ENCODE measurements around the gene PSPN.
A peak's percentile ranks its signal among the peaks of the same experiment; 100 is the strongest.

The PSPN gene, protein sequence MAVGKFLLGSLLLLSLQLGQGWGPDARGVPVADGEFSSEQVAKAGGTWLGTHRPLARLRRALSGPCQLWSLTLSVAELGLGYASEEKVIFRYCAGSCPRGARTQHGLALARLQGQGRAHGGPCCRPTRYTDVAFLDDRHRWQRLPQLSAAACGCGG

DNA sequence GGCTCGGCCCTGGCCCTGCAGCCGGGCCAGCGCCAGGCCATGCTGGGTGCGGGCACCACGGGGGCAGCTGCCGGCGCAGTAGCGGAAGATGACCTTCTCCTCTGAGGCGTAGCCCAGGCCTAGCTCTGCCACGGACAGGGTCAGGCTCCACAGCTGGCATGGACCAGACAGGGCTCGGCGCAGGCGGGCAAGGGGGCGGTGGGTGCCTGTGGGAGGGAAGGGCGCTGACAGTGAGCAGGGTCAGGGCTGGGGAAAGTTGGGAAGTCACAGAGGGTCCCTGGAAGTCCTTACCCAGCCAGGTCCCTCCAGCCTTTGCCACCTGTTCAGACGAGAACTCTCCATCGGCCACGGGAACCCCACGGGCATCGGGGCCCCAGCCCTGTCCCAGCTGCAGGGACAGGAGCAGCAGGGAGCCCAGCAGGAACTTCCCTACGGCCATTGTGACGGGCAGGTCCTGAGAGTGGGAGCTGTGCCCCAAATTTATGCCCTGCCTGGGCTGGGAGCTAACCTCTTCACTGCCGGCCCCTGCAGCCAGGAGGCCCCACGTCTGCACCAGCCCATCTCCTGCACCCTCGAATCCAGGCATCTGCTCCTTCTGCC, at the start of gene PSPN:
Gene PSPN, minus strand, starts transcription at position 523 of the 600 bp plus-strand sequence. Its CDS starts 84 bp downstream, at position 439.
- DNase-seq (ENCODE audit: low read depth, low spot score), result no peak

DNA sequence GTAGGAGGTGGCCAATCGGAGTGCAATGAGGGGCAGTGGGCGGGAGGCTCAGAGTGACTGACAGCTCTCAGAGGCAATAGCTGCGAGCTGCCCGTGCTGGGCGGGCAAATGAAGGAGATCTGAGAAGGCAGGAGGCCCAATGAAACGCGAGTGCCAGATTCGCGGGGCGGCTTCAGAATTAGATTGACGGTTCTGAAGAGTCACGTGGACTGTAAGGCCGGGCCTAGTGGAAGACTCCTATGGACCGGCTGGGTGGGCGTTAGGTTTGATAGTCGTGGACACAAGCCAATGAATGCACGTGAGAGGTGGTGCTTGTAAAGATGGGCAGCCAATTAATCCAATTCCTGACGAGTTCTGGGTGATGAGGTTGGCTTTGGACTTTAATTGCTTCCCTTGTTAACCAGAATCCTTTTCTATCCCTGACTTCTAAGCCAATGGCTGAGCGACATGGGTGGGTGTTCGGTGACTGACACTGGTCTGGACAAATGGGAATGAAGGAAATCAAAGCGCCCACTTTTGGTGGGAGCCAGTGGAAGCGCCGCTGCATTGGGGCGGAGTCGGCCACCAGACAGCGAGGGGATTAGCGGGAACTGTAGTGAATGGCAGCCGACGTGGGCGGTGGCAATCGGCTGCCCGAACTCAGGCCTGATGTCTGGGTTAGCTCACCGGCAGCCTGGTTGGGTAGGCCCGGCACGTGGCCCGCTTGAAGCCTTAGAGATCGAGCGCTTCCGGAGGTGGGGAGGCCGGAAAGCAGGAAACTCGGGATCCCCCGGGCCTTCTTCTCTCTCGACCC, 49.4 kb upstream of the PSPN start:
- peak; percentile 100 for DNase-seq (ENCODE audit: low read depth, low spot score)

DNA sequence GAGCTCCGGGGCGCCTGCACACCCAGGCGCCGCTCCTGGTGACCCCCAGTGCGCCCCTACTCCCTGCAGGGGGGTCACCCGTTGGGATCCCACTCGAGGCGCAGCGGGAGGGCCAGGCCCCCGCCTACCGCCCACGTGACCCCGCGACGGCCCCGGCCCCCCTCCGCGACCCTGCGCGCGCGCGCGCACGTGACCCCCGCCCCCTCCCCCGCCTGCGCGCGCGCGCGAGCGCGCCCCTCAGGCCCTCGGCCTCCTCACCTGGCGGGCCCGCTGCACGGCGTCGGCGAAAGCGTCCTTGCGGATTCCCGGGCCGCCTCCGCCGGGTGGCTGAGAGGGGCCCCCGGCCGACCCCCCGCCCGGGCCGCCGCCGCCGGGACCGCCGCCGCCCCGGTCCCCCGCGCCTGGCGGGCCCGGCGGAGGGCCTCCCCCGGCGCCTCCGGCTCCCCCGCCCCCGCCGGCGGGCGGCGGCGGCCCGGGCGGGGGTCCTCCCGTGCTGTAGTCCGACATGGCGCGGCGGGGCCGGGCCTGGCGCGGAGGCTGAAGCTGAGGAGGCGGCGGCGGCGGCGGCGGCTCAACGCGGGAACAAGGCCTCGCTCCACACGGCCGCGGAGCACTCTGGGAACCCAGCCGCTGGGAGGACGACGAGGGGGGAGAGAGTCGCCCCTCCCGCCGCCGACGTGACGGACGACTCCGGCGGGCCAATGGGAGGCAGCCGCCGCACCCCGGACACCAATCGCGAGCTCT, 48.6 kb upstream of the PSPN start, which contains the start of gene KHSRP:
Gene KHSRP, minus strand, starts transcription at position 617 of the 744 bp plus-strand sequence. Its CDS starts 110 bp downstream, at position 507.
- no peak for DNase-seq (ENCODE audit: low read depth, low spot score)

DNA sequence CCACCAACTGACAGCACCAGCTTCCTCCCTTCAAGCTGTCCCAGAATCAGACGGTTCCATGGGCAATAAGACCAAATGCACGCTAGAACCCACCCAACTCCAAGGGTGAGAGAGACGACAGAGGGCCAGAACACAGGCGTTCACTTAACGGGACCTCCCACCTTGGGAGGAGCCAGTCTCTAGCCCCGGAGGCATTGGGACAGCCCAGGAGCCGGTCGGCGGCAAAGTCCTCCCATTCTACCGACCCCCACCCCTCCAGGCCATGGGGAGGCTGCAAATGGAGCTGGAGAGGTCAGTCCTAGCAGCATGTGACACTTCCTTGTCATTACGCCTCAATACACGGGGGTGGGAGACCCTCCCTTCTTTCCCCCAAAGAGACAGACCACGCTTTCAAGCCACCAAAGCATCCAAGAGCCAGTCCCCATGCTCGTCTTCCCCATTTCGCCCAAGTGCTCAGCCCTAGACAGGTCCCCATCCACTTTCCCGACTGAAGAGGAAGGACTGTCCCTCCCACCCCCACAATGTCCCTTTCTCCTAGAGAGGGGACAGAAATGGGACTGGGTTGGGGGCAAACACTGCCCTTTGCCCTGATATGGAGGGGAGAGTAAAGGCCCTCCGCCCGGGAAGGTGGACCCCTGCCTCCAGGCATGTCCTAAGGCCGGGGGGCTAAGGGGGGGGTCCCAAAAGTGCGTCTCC, 47.9 kb upstream of the PSPN start:
- DNase-seq (ENCODE audit: low read depth, low spot score), result no peak

DNA sequence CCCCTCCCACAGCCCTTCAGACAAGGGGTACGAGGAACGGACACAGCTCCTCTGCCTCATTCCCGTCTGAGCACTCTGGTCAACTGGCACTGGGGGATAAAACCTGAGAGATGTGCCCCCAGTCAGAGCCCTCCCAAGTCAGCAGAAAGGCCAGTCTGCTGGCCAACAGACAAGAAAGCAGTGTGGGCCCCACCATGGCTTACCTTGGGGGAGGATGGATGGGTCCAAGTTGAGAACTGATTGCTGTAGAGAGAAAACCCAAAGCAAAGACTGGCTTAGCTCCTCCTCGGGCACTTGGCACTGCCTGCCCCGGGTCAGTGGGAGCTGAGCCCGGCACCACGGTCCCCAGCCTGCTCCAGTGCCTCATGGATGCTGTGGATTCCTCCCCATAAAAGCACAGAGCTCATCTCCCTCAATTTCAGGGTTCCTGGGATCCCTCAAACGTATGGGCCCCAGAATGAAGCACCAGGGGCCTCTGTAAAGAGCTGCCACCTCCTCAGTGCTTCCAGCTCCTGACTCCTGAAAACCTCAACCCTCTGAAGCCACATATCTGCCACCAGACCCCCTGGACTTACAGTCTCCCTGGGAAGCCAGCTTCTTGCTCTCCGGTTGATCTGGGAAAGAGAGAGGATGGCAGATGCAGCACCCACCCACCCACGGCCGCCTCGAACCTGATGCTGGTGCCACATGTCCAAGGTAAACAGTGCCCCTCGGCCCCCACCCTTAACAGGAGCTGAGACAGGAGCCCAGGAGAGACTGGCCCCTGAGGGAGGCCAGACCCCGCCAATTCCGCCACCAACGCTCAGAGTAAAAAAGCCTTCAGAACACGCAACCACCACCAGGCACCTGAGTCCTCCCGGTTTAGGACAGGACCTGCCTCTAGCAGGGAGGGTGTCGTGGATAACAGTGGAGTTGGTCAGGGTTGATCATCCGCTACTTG, 45.6 kb upstream of the PSPN start:
- no peak for DNase-seq (ENCODE audit: low read depth, low spot score)

DNA sequence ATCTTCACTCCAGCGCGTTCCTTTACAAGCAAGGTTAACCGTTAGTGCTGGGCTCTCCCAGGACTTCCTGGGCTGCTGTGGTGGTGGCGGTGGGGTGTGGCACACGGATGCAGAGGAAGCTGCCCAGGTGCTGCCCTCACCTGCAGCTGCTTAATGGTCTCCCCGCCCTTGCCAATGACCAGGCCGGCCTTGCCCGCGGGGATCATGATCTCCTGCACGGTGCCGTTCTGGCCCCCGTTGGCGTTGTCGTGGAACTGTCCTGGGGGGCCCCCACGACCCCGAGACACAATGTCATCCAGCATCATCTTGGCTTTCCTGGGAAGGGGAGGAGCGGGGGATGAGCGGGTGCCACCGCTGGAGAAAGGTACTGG, 42.8 kb upstream of the PSPN start:
- no peak for DNase-seq (ENCODE audit: low read depth, low spot score)

DNA sequence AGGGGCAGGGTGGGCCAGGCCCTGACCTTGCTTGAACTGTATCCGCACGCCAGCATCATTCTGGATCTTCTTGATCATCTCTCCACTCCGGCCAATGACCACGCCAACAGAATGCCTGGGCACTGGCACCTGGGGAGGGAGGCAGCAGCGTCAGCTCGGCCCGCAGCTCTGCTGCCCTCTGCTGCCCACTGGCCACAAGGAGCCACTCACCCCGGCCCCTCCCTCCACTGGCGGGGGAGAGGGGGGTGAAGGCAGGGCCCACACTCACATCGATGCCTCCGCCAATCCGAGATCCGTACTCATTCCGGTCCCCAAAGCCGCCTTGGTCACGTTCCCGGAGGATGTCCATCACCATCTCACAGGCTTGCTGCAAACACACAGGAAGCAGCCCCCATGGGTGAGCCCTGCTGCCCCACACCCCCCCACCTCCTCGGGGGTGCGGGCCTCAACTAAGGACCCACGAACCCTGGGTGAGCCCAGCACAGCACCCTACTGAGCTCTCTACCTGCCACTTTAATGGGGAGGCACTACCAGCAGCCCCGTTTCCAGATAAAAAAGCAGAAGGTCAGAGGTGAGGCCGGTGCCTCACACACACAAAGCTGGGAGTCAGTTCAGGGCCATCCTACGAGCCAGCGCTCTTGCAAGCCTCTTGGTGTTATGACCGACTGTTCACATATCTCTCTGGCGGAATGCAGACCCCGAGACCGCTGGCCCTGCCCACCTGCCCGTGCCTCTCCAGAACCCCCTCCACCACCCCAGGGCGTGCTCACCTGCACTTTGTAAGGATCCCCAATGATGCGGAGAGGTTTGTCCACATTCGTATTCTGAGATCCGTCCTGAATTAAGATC, 42.2 kb upstream of the PSPN start:
- no peak for DNase-seq (ENCODE audit: low read depth, low spot score)

DNA sequence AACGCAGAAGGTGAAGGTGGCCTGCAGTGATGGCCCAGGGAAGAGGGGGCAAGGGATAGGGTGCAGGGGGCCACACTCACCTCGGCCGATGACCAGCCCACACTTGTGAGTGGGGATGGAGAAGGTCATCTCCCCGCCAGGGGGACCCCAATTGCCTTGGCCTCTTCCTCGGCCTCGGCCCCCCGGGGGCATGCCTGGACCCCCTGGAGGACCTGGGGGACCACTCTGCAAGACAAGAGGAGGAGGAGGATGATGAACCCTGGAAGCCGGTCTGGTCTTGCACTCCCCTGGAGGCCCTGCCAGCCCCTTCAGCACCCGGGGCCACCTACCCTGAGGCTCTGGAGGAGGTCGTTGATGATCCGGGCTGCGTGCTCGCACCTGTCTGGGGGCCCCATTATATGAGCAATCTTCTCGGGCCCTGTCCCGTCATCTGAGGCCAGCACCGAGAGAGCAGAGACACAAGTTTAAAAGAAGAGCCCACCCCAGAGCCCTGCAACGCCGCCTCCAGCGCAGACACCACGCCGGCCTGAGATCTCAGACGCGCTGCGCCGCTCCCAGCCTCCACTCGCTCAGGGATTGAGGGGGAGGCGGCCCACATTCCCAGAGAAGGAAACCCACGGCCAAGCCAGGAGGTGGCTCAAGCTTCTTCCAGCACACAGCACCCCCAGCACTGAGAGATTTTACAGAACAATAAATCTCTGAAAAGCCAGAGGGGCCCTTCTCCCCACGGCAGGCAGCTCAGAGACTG, 41.1 kb upstream of the PSPN start:
- no peak for DNase-seq (ENCODE audit: low read depth, low spot score)

DNA sequence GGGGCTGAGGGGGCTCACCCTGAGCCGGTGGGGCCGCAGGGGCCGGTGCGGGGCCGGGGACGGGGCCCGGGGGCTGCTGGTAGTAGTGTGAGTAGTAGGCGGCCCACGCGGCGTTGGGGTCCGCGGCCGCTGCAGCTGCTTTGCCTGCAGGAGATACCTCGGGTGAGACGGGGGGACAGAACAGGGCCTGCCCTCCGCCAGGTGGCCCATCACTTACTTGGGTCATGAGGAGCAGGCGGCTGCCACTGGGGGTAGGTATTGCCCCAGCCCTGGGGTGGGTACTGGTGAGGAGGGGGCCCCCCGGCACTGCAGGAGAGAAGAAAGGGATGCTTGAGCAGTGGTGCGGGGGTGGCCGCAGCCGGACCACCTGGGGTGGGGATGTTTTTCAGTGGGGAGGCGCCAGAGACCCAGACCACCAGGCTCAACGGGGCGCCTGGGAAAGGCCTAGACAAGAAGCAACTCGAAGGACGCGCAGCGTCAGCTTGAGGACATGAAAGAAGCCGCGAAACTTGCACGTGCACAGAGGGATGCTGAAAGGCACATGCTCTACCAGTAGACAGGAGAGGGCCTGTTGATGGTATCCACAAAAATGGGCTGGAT, 40.0 kb upstream of the PSPN start:
- no peak for DNase-seq (ENCODE audit: low read depth, low spot score)

DNA sequence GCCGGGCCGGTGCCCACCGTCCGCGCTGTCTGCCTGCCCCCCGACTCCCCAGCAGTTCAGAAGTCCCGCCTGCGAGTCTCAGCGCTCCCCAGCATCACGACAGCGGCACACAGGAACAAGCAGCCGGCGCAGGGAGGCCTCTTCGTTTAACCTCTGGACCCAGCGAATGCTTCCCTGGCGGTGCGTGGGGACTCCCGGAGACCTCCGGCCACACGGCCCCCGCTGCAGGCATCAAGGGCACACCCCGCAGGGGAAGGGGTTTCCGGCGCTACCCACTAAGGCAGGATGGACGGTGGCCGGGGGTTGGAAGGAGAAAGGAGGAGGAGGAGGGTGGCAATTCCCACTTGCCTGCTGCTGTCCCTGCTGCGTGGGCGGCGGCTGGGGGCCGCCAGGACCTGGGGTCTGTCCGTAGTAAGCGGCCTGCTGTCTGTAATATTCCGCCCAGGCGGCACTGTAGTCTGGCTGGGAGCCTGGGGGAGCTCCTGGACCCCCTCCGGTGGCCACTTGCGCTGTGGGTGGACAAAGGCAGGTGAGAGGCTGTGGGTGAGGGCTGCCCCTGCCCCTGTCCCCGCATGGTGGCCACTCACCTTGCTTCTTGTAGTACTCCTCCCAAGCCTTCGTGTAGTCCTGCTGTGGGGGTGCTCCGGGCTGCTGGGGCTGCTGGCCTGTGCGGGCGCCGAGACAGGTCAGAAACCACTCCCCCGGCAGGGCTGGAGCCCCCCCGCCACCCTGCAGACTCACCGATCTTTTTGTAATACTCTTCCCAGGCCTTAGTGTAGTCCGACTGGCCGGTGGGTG, 39.3 kb upstream of the PSPN start:
- DNase-seq (ENCODE audit: low read depth, low spot score), result no peak

DNA sequence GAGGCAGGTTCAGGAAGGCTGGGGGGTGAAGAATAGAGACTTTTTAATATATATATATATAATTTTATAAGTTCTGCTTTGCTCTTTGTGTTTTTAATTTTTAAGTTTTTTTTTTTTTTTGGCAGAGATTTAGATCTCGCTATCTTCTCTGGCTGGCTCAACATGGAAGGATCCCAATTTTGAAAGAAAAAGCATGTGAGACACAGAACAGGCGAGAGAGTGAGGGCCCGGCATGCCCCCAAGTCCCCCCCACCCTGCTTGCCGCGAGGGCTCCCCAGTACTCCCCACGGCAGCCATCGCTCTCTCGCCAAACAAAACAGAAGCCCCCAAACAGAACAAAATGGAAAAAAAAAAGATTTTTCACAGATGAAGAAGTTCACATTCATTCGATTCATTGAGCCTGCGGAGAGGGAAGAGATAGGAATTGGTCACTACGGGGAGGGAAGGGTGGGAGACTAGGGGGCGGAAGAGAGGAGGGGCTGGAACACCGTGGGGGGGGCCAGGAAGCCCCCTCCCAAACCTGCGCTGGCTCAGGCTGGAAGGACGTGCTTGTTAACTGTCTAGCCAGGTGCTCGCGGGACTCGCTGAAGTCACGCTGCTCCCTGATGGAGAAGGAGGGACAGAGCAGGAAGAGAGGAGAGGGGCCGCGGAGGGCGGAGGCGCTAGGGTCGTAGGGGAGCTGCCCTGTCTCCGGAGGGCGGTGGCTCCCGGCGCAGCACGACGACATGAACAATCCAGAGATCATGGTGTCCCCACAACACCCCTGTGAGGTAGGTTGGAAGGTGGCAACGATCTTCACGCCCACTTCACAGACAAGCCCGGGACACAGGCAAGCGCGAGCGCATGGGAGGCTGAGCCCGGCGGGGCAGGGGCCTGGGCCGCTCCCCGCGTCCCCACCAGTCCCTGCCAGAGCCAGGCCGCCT, 38.2 kb upstream of the PSPN start:
- DNase-seq (ENCODE audit: low read depth, low spot score), result no peak

DNA sequence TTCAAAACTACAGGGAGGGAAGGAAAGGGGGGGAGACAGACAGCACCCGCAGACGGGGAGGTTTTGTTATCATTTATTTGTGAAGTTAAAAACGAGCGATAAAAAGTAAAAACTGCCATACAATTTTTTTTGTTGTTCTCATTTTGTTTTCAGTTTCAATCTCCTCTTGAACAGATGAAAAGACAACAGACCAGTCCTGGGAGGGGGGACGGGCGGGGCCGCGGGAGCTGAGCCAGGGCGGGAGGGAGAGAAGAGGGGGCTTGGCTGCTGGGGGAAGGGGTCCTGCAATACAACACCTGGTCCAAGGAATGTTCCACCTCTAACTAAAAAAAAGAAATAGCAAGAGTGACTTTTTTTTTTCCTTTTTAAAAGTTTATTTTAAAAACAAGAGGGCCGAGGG, 37.6 kb upstream of the PSPN start:
- no peak for DNase-seq (ENCODE audit: low read depth, low spot score)

DNA sequence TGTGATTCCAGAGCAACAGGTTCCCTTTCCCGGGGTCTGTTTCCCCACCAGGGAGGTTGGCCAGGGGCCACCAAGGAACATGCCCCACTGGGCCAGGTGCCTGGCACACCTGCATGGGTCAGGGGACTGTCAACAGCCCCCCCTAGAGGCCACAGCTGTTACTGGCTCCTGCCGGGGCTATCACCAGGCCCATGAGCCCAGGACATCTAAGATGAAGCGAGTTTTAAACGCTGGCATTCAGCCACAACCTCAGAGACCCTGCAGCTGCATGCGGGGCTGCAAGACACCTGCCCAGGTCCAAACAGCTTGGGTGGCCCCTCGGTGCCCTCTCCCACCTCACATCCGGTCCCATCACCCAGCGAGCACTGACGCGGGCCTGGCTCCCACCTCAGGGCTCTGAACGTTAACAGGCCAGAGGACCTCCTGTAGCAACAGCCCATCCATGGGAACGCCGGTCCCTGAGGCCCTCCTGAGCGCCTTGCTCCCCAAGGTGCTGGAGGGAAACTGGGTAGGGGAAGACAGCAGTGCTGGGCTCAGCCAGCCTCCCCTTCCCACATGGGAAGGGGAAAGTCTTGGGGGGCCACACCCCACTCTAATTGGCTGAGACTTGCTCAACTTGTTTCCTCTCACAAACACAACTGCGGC, 36.8 kb upstream of the PSPN start:
- no peak for DNase-seq (ENCODE audit: low read depth, low spot score)

DNA sequence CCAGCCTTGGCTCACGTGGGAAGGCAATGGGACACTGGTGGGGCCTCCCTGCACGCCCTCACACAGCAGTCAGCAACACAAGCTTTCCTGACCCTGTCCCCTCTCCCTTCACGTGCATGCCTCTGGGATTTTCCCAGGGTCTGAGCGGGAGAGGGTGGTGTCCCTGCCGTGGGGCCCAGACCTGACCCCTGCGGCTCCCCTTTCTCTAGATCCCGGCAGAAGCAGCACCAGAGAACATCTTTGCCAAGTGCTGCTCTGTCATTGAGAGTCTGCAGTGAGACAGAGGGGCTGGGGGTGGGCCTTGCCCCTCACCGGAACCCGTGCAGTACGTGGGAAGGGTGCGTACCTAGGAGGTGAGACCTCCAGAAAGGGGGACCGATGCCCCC, 36.3 kb upstream of the PSPN start:
- no peak for DNase-seq (ENCODE audit: low read depth, low spot score)

DNA sequence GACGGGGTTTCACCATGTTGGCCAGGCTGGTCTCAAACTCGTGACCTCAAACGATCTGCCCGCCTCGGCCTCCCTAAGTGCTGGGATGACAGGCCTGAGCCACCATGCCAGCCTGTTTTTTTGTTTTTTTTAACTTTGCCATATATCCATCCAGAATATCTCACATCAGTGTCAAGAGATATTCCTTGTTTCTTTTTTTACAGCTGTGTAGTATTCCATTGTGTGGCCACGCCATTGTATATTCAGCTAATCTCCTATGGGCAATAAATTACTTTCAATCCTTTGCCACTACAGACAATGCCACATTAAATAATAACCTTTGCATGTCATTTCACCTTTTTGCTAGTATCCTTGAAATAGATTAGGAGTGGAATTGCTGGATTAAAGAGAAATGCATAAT, 33.6 kb upstream of the PSPN start:
- DNase-seq (ENCODE audit: low read depth, low spot score), result no peak

DNA sequence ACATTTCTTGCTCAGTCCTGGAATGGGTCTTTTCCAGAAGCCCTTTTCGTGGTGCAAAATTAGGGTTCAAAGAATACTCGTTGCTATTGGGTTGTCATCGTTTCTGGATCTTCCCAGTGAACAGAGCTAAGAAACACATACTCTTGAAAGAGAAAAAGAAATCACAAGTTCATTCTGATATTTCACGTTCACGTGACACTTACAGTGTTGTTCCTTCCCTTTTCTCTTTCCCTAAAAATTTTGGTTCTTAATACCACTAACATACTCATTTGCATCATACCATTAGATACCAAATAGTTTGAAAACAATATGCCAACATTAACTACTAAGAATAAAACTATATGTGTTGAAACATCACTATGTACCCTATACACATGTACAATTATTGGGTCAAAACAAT, 30.7 kb upstream of the PSPN start:
- no peak for DNase-seq (ENCODE audit: low read depth, low spot score)

Measured in brain pericyte (primary cell).